GM23248 (cell line): ENCODE data around the gene RTN4.

Source experiments
- EZH2 ChIP-seq: fragments of 200-600 bp; sonication (generic); IDR thresholded peaks from 2 replicates; pipeline ENCODE4 v1.6.1; 2018; ENCODE audit warnings: antibody characterized with exemption, mild to moderate bottlenecking; ENCODE audit not compliant: insufficient read depth, poor library complexity, severe bottlenecking
- EZH2phosphoT487 ChIP-seq: fragments of 200-600 bp; sonication (generic); IDR thresholded peaks from 2 replicates; pipeline ENCODE4 v1.6.1; 2018; ENCODE audit warnings: antibody characterized with exemption, moderate library complexity, mild to moderate bottlenecking, low read depth; ENCODE audit not compliant: insufficient read depth

DNA sequence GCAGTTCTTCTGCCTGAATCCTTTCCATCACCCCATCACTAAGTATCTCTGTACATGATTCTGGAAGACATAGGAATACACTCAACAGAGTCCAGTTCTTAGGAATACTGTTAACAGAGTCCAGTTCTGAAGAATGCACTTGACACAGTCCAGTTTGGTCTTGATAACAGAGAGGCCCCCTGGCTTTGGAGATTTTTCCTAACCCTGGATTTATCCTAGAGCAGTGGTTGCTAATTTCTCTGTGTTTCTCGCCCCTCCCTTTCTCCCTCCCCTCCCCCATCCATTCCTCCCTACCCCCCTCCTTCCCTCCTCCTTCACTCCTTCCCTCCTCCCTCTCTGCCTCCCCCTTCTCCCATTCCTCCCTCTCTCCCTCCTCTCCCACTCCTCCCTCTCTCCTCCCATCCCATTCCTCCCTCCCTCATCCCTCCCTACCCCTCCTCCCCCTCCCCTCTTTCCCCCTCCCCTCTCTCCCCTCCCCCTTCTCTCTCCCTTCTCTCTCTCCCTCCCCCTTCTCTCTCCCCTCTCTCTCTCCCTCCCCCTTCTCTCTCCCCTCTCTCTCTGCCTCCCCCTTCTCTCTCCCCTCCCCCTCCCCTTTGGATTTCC, 105.4 kb downstream of the RTN4 start:
- no peak for TF ChIP-seq EZH2phosphoT487
- TF ChIP-seq EZH2 = no peak
